Urinary bladder (tissue), 4 donors: ENCODE measurements around the gene ZBTB22. TPM values are rescaled to one million over a fixed set of nuclear protein-coding genes. Genes with fewer than 3 reads are reported as not detected.
"Not testable (repeated sequence)": the region's sequence is repeated elsewhere in the genome, so short reads cannot be mapped to it uniquely, and the experiment has no call there.

ENCODE experiments used
- DNase-seq: peaks from one replicate; pipeline ENCODE4 v3.0.0-alpha.2; 2015; ENCODE audit errors: extremely low spot score
- H3K27ac ChIP-seq: one replicate; pipeline ENCODE4 v1.5.1; 2013; ENCODE audit warnings: low read depth, mild to moderate bottlenecking, moderate library complexity
- H3K36me3 ChIP-seq: one replicate; pipeline ENCODE4 v1.6.1; 2013; ENCODE audit warnings: mild to moderate bottlenecking, moderate library complexity; ENCODE audit not compliant: insufficient read depth
- H3K4me1 ChIP-seq: one replicate; pipeline ENCODE4 v1.6.1; 2013; ENCODE audit warnings: mild to moderate bottlenecking, moderate library complexity; ENCODE audit not compliant: insufficient read depth
- H3K4me3 ChIP-seq: one replicate; pipeline ENCODE4 v1.5.1; 2013; ENCODE audit warnings: low read depth, low read length
- WGBS: extraction: QIAGEN DNeasy Blood & Tissue Kit; methylation state at CpG from one replicate; pipeline ENCODE4 v1.1.7; 2013; 5-methylcytosine and 5-hydroxymethylcytosine counted together
- polyA plus RNA-seq: library from polyadenylated mRNA; stranded (reverse); fragments of 200-250 nt; gene quantifications from one replicate; pipeline ENCODE4 v1.2.3, GENCODE V29; 2013
- total RNA-seq: library from RNA; depleted of rRNA; stranded (reverse); fragments of >200 nt; gene quantifications from one replicate; pipeline ENCODE4 v1.2.3, GENCODE V29; 2014
- donor health status: healthy with polysubstance abuse.
- donor health status: healthy.

ZBTB22 gene
- total and polyA plus RNA-seq, 2 donors = 15.8 to 21.4 TPM

DNA sequence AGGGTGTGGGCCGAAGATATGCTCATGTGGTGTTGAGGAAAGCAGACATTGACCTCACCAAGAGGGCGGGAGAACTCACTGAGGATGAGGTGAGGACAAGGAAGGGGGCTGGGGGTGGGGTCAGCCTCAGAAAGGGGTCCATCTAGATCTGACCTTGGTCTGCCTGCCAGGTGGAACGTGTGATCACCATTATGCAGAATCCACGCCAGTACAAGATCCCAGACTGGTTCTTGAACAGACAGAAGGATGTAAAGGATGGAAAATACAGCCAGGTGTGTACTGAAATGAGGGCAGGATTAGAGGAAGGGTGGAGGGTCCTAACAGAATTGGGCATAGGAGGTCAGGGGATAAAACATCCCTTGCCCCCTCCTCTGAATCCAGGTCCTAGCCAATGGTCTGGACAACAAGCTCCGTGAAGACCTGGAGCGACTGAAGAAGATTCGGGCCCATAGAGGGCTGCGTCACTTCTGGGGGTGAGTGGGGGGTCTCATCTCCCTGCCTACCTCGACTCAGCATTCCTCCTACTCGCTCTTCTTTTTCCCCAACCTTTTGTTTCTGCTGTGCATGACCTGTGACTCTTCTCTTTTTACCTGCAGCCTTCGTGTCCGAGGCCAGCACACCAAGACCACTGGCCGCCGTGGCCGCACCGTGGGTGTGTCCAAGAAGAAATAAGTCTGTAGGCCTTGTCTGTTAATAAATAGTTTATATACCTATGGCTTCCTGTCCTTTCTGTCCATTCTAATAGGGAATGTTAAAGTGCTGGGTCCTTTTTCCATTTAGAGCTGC is 41.6 kb downstream of the ZBTB22 start:
- not testable (repeated sequence) for H3K4me3 ChIP-seq, H3K4me1 ChIP-seq, H3K36me3 ChIP-seq, DNase-seq
- 79% methylated on average over 16 of the region's 16 CpGs for WGBS
- peak overlapping the region; percentile 87 for H3K27ac ChIP-seq

DNA sequence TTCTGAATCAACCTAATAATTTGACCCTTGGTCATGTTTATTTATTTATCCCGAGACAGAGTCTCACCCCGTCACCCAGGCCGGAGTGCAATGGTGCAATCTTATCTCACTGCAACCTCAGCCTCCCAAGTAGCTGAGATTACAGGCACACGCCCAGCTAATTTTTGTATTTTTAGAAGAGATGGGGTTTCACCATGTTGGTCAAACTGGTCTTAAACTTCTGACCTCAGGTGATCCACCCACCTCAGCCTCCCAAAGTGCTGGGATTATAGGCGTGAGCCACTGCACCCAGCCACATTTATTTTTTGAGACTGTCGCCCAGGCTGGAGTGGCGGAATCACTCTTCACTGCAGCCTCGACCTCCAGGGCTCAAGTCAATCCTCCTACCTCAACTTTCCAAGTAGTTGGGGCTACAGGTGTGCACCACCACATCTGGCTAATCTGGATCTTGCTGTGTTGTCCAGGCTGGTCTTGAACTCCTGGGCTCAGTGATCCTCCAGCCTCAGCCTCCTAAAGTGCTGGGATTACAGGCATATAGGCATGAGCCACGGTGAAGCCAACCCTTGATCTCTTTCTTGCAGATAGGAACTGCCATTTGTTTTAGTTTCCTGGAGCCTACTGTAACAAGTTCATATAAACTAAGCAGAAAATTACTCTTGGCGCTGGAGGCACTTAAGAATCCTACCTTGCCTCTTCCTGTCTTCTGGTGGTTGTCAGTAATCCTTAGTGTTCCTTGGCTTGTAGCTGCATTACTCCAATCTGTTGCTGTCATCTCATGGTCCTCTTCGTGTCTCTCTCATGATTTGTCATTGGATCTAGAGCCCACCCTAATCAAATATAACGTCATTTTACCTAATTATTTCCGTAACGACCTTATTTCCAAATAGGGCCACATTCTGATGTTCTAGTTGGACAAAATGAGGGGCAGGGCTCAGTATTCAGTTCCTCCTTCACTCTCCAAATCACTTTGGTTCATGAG is 43.3 kb downstream of the ZBTB22 start:
- no peaks in the 10 kb centered on the region for H3K4me1 ChIP-seq
- WGBS = 74% methylated on average over 14 of the region's 14 CpGs
- DNase-seq = no peak
- no peak overlapping the region for H3K27ac ChIP-seq
- H3K4me3 ChIP-seq = no peak overlapping the region
- no peaks in the 10 kb centered on the region for H3K36me3 ChIP-seq

DNA sequence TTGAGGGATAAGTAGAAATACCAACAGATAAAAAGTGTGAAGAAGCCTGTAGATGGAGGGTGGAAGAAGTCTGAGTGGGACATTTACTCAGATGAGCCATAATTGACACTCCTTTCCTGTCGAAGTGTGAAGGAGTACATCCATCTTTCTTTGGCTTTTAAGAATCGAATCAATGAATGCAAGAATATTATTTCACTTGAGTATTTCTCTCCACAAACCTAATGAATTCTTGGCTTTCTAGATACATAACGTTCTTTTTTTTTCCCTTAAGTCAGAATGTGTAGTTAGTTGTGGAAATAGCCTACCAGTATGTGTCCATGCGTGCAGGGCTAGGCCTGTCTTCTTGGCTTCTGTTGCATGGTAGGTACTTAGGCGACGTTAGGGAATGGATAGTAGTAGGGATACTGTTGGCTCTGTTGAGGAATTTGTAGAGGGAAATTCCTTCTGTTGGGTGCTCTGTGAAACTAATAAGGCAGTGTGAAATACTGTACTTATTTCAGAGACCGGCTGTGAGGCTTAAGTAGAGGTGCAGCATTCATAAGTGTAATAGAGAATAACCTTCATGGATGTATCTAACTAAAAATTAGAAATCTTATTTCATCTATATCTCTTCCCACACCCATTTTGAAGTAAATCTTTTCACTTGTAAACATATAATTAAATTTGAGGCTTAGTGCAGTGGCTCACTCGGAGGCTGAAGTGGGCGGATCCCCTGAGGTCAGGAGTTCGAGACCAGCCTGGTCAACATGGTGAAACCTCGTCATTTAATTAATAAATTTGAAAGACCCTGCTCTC is 44.2 kb downstream of the ZBTB22 start:
- no peak for DNase-seq
- H3K27ac ChIP-seq = no peak overlapping the region
- 67% methylated on average over 11 of the region's 11 CpGs for WGBS
- peaks cover under 1% of the 10 kb centered on the region for H3K36me3 ChIP-seq
- H3K4me1 ChIP-seq = no peaks in the 10 kb centered on the region
- H3K4me3 ChIP-seq = no peak overlapping the region

DNA sequence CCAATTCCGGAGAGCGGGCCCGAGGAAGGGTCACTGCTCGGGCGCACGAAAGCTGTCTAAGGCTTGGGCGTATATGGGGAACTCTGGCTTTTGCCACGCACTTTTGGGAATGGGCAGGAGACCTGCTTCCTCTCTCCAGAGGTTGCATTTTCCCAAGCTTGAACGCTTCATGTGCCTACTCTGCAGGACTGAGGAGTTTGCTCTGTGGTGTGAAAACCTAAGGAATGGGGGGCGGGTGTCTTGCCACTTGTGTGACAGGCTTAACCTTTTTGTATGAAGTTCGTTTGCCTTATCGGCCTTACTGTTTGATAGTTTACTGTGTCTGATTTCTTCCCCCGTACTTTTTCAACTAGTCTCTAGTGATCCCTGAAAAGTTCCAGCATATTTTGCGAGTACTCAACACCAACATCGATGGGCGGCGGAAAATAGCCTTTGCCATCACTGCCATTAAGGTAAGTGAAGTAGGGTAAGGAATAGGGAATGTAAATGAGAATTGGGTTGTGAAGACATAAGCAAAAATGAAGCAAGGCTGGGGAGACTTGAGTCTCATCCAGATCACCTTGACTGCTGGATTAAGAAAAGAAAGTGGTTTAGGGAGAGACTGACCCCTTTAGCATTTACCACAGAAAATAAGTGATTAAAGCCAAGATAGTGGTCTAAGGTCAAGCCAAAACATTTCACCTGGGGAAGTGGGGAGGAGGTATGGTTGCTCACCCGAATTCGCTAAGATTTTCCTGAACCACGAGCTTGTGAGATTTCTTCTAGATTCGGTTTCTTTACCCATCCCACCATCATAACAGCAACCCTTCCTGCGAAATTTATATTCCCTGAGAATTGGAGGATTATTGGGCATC is 45.0 kb downstream of the ZBTB22 start:
- no peak for DNase-seq
- Histone ChIP-seq H3K36me3 (peaks cover 6% of the 10 kb centered on the region), H3K27ac (peak overlapping the region; percentile 51), H3K4me3 (peak overlapping the region; percentile 63), H3K4me1 (no peaks in the 10 kb centered on the region)
- WGBS = 12% methylated on average over 22 of the region's 22 CpGs

DNA sequence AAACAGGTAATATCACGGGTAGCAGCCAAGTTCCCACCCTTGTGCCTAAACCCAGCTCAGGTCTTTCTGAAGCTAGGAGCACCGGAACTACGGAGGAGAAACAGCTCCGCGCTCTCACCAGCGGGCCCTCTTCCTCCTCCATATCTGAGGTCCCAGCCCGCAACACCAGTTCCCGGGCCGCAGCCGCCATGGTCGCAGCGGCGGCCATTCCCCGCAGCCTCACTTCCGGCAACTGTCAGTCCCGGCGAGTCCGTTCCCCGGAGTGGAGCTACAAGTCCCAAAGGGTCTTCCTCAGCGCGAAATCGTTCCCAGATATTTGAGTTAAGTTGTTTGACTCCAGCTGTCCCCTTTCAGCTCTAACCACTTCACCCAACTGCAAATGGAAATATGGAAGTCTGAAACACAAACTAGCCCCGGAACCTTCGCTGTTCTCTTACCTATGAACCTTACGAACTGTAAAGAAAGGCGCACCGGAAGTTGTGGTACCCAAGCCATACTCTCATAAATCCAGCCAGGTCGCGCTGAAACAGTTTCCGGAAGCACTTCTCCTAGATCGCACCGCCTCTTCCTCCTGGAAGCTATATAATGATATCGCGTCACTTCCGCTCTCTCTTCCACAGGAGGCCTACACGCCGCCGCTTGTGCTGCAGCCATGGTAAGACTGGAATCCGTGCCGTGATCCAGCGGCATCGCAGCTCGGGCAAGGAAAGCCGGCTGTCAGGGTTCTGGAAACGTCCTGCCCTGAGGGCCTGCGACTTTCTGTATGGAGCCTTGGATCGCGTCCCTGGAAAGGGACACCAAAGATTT is 45.9 kb downstream of the ZBTB22 start, which contains the start of the genes RPS18 and VPS52:
Gene RPS18 (plus strand): TSS at position 608 of the 807 bp plus-strand sequence. CDS start 45 bp downstream, at position 653.
Gene VPS52 (minus strand): TSS at position 409 of the 807 bp plus-strand sequence. CDS start 201 bp downstream, at position 208.
- WGBS = under 1% methylated on average over 48 of the region's 48 CpGs

DNA sequence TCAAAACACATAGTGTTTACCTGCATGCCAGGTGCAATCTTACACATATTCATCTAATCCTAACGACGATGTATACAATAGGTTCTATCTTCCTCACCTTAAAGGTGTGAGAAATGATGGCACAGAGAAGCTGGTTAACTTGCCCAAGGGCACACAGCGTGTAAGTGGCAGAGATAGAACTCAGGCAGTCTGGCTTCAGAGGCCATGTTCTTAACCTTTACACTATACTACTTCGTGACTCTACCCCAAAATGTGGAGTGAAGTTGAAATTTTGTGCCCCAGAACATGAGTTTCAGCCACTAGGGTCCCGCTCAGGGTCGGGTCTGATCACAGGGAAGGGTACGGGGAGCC is 46.5 kb downstream of the ZBTB22 start:
- Histone ChIP-seq H3K36me3 (peaks cover 9% of the 10 kb centered on the region), H3K4me1 (no peaks in the 10 kb centered on the region)

More for the DNA sequence above, 45.9 kb downstream of the ZBTB22 start, which contains the start of the genes RPS18 and VPS52:
- no peaks in the 10 kb centered on the region for H3K4me1 ChIP-seq
- peak; percentile 98 for DNase-seq
- peak within 1 kb of the TSS; percentile 63 for H3K4me3 ChIP-seq
- H3K36me3 ChIP-seq = peaks cover 9% of the 10 kb centered on the region
- H3K27ac ChIP-seq = peak within 1 kb of the TSS; percentile 92

More for the DNA sequence above, 46.5 kb downstream of the ZBTB22 start:
- no peak for DNase-seq
- WGBS = 2% methylated on average over 7 of the region's 7 CpGs
- H3K4me3 ChIP-seq = peak overlapping the region; percentile 63
- H3K27ac ChIP-seq = peak overlapping the region; percentile 92

Other genes with a start within 250 kb of the ZBTB22 start
- gene HLA-DPA1, start 244.1 kb downstream of the ZBTB22 start, total RNA-seq = 25.4 TPM
- gene HLA-DPA1, start 244.1 kb downstream of the ZBTB22 start, polyA plus RNA-seq = 51.6 TPM
- 16.4 TPM for gene HLA-DPB1, start 241.8 kb downstream of the ZBTB22 start, total RNA-seq
- gene HLA-DPB1, start 241.8 kb downstream of the ZBTB22 start, polyA plus RNA-seq = 74.7 TPM
- gene COL11A2, start 125.3 kb downstream of the ZBTB22 start, total RNA-seq = 1.3 TPM
- gene COL11A2, start 125.3 kb downstream of the ZBTB22 start, polyA plus RNA-seq = 0.30 TPM
- gene RXRB, start 117.1 kb downstream of the ZBTB22 start, total RNA-seq = 21.4 TPM
- gene RXRB, start 117.1 kb downstream of the ZBTB22 start, polyA plus RNA-seq = 41.6 TPM
- 60.0 TPM for gene SLC39A7, start 116.9 kb downstream of the ZBTB22 start, total RNA-seq
- 77.1 TPM for gene SLC39A7, start 116.9 kb downstream of the ZBTB22 start, polyA plus RNA-seq
- 7.6 TPM for gene HSD17B8, start 113.1 kb downstream of the ZBTB22 start, total RNA-seq
- 17.3 TPM for gene HSD17B8, start 113.1 kb downstream of the ZBTB22 start, polyA plus RNA-seq
- gene RING1, start 109.2 kb downstream of the ZBTB22 start, total RNA-seq = 19.1 TPM
- 48.3 TPM for gene RING1, start 109.2 kb downstream of the ZBTB22 start, polyA plus RNA-seq
- gene VPS52, start 45.9 kb downstream of the ZBTB22 start, total RNA-seq = 32.4 TPM
- gene VPS52, start 45.9 kb downstream of the ZBTB22 start, polyA plus RNA-seq = 45.3 TPM
- gene RPS18, start 45.7 kb downstream of the ZBTB22 start, total RNA-seq = 3,033 TPM
- gene RPS18, start 45.7 kb downstream of the ZBTB22 start, polyA plus RNA-seq = 4,357 TPM
- 8.0 TPM for gene B3GALT4, start 40.6 kb downstream of the ZBTB22 start, total RNA-seq
- 19.3 TPM for gene B3GALT4, start 40.6 kb downstream of the ZBTB22 start, polyA plus RNA-seq
- gene WDR46, start 28.5 kb downstream of the ZBTB22 start, total RNA-seq = 29.7 TPM
- 40.2 TPM for gene WDR46, start 28.5 kb downstream of the ZBTB22 start, polyA plus RNA-seq
- 24.3 TPM for gene PFDN6, start 28.1 kb downstream of the ZBTB22 start, total RNA-seq
- 104 TPM for gene PFDN6, start 28.1 kb downstream of the ZBTB22 start, polyA plus RNA-seq
- 44.0 TPM for gene RGL2, start 18.8 kb downstream of the ZBTB22 start, total RNA-seq
- 77.5 TPM for gene RGL2, start 18.8 kb downstream of the ZBTB22 start, polyA plus RNA-seq
- gene TAPBP, start 3.7 kb downstream of the ZBTB22 start, total RNA-seq = 43.0 TPM
- 48.8 TPM for gene TAPBP, start 3.7 kb downstream of the ZBTB22 start, polyA plus RNA-seq
- 15.3 TPM for gene DAXX, start 5.2 kb upstream of the ZBTB22 start, total RNA-seq
- 36.7 TPM for gene DAXX, start 5.2 kb upstream of the ZBTB22 start, polyA plus RNA-seq
- gene KIFC1, start 74.1 kb upstream of the ZBTB22 start, total RNA-seq = 7.5 TPM
- 1.2 TPM for gene KIFC1, start 74.1 kb upstream of the ZBTB22 start, polyA plus RNA-seq
- 16.4 TPM for gene PHF1, start 93.3 kb upstream of the ZBTB22 start, total RNA-seq
- 79.4 TPM for gene PHF1, start 93.3 kb upstream of the ZBTB22 start, polyA plus RNA-seq
- 62.5 TPM for gene CUTA, start 100.4 kb upstream of the ZBTB22 start, total RNA-seq
- gene CUTA, start 100.4 kb upstream of the ZBTB22 start, polyA plus RNA-seq = 192 TPM
- 9.8 TPM for gene SYNGAP1, start 102.3 kb upstream of the ZBTB22 start, total RNA-seq
- gene SYNGAP1, start 102.3 kb upstream of the ZBTB22 start, polyA plus RNA-seq = 19.6 TPM
- 7.8 TPM for gene ZBTB9, start 136.8 kb upstream of the ZBTB22 start, total RNA-seq
- 5.0 TPM for gene ZBTB9, start 136.8 kb upstream of the ZBTB22 start, polyA plus RNA-seq